Raji (cell line): Measurements from ENCODE around the gene C19orf12.

Source experiments
- POLR2A ChIP-seq: IDR thresholded peaks from 2 replicates; pipeline ENCODE4 v1.6.1; 2011; ENCODE audit warnings: low read depth, low read length, control low read depth; ENCODE audit not compliant: insufficient read depth

C19orf12 gene

GRCh38 chr19:29711584-29712132 is 3.4 kb downstream of the C19orf12 start:
- no peak for TF ChIP-seq POLR2A

GRCh38 chr19:29708554-29709439 is 6.3 kb downstream of the C19orf12 start:
- TF ChIP-seq POLR2A: no peak

- no peak for TF ChIP-seq POLR2A
These were observed 8.4 kb downstream of the C19orf12 start for GRCh38 chr19:29706635-29707034.

GRCh38 chr19:29705706-29706105 is 9.4 kb downstream of the C19orf12 start:
- no peak for TF ChIP-seq POLR2A

- TF ChIP-seq POLR2A: no peak
These were observed 10.2 kb downstream of the C19orf12 start for GRCh38 chr19:29704562-29705558.

GRCh38 chr19:29702963-29703320 is 12.1 kb downstream of the C19orf12 start:
- TF ChIP-seq POLR2A: no peak

- TF ChIP-seq POLR2A: no peak
These were observed 12.7 kb downstream of the C19orf12 start for GRCh38 chr19:29702161-29702962.

GRCh38 chr19:29700498-29700897 is 14.6 kb downstream of the C19orf12 start:
- TF ChIP-seq POLR2A: no peak

- TF ChIP-seq POLR2A: no peak
These were observed 15.2 kb downstream of the C19orf12 start for GRCh38 chr19:29699861-29700260.

- no peak for TF ChIP-seq POLR2A
These were observed 17.4 kb downstream of the C19orf12 start for GRCh38 chr19:29697523-29698261.

- no peak for TF ChIP-seq POLR2A
These were observed 18.6 kb downstream of the C19orf12 start for GRCh38 chr19:29696565-29696846.

GRCh38 chr19:29695765-29696564 is 19.1 kb downstream of the C19orf12 start:
- no peak for TF ChIP-seq POLR2A
